HG02840 (cell line): ENCODE results near the gene DGCR8.
A peak's percentile ranks its signal among the peaks of the same experiment; 100 is the strongest.

ENCODE experiments used
- ATAC-seq: cut with Tn5 transposase; IDR thresholded peaks from one replicate; pipeline ENCODE4 v1.9.1; 2021; ENCODE audit warnings: mild to moderate bottlenecking, moderate library complexity, moderate number of reproducible peaks; ENCODE audit not compliant: unreplicated experiment, low FRiP score

Gene DGCR8

DNA sequence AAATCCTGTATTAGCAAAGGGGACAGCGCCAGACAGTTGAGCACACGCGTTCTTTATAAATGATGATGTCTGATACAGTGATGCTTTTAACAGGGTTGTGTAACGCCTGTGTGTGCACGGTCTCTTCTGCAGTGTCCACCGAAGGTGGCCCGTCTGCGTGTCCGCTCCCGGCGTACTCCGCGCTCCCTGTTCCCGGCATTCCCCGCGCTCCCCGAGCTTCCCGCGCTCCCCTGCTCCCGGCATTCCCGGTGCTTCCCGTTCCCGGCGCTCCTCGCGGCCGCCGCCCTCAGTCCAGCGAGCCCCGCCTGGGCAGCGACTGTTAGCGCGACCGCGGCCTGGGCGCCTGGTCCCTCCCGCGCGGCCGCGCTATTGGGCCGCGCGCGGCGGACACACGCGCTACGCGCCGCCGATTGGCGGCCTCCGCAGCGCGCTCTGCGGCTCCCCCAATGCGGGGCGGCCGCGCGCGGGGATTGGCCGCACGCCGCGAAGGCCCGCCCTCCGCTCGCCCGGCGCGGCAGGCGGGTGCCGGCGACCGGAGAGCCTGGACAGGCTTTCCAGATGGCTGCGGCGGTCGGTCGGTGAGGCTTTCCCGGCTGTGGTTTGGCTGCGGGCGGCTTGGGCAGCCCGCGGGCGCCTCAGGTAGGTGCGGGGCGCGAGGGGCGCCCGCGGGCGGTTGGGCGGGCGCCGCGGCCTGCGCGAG is at the start of gene DGCR8:
Gene DGCR8 (plus strand): TSS at position 497 of the 700 bp plus-strand sequence. CDS start 5,723 bp downstream, outside the sequence.
- peak; percentile 76 for ATAC-seq

- no peak for ATAC-seq
Observed at GRCh38 chr22:20031732-20032406, 48.2 kb upstream of the DGCR8 start.

DNA sequence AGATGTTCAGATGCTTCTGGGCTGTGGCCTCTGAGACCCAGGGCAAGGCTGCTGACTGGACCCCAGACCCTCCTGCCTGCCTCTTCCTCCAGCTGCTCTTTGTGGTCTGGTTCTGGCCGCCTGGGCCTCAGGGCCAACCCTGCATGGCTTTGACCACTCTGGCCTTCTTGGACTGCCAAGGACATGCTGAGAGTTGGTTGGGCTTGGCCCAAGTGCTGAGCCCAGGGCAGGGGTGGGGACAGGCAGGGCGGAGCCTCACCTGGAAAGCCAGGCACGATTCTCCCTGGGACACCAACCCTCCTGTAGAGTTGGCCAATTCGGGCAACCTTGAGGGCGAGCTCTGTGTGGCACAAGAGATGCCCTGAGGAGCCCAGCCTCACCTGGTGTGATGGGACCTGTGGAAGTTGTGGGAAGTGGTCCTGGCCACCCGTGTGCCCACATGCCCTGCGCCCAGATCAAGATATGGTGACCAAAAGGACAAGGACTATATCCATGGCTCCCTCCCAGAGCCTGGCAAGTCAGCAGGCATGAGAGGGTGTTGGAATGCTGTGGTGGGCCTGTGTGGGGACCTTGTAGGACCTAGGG is 47.5 kb upstream of the DGCR8 start:
- no peak for ATAC-seq

GRCh38 chr22:20033045-20033706 is 46.9 kb upstream of the DGCR8 start:
- no peak for ATAC-seq

DNA sequence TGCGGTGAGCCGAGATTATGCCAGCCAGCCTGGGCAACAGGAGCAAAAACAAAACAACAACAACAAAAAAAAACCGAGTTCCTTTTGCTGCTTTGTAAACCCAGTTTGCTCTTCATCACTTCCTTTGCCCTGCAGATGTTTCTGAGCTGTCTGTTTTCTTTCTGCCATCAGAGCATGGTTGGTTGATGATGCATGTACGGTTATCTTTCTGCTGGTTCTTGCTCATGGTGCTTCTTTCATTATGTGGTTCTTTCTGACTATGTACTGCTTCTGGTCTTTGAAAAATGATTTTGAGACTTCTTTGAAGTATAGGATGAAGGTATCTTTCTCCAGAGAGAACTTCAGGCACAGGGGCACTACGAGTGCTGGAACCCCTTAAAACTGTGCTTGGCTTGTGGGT is 45.9 kb upstream of the DGCR8 start:
- ATAC-seq = no peak

DNA sequence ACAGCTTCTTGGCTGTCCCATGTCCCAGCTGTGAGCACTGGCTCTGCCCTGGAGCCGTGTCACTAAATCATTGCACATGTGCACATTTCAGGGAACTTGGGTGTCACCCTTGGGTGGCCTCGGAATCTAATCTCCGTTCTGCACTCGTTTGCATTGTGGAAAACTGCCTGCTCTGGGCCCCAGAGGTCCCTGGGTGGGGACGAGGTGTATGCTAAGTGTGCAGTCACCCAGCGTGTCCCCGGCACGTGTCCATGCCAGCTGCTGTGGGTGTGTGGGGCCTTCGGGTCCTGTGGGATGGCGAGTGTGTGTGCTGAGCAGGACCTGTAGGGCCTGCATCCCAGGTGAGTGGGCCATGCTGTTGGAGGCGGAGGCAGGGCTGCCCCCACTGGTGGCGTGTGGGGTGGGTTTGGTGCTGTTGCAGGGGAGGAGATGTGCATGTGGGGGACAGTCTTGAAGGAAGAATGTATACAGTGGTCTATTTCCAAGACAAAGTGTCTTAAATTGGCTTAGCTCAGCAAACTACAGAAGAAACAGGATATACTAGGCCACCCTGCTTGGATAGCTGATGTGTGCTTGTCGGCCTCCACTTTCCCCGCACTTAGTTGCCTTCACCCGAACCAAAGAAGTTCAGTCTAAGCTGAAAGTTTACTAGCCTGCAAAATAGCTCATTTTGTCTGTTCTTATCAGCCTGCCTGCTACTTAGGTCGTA is 44.5 kb upstream of the DGCR8 start:
- no peak for ATAC-seq

DNA sequence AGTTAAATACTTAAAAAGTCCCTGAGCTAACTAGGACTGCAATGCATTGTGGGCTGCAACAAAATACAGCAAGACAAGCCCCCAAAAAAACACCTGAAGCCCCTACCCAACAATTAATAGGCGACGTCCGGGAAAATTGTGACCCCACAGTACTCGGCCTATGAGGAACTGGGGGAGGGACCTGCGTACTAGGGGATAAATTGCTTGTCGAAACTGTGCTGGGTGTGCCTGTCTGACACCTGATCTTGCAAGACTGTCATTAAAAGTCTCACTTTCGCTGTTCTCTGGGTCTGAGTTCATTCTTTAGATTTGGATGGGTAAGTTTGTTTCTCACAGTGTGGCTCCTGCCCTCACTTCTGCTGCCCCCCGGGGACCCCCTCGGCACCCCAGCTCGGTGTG is 44.0 kb upstream of the DGCR8 start:
- no peak for ATAC-seq

DNA sequence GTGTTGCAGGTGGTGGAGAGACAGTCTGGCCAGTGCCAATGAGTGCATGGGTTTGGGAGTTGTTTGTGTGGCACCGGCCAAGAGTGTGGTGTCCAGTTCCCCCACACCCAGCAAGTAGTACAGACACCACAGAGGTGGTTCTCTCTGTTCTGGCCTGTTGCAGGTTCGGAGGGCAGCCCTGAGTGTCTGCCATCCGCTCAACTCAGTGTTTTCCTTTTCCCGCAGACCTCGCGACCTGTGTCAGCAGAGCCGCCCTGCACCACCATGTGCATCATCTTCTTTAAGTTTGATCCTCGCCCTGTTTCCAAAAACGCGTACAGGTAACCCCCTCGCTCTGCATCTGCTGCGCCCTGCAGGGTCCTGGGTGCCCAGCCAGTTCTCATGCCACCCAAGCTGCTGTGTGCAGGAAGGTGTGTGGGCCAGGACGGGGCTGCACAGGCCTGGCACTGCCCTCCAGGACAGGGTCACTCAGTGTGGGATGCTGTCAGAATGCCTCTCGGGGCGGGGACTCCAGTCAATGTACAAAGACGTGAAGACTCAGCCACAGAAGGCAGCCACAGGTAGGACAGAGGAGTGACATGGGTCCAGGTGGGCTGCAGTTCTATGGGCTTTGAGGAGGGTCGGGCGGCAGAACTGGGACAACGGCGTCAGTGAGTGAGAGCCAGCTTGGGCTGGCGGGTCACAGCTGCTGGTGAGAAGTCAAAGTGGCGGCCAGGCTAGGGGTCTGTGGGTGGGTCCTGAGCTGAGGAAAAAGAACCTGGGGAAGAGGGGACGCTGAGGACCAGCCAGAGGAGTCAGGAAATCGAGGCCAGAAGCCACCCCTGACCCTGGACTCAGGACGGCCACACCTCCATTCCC is 43.3 kb upstream of the DGCR8 start:
- ATAC-seq = no peak

DNA sequence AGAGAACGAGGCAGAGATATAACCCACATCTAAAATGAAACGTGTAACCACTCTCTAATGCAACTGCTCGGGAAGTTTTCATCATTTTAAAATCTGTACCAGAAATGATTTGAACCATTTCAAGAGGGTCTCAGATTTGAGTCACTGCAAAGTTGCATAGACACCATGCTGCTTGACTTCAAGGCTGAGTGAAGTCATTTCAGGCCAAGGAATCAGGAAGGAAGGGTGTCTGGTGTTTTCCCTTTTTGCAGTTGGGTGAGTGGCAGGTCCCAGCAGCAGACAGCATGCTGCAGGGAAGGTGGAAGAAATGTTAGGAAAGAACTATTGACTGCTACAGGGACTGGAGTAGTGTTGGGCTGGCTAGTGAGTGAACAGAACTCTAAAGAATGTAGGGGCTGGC is 42.6 kb upstream of the DGCR8 start:
- ATAC-seq = no peak

- ATAC-seq = no peak
Observed at GRCh38 chr22:20038574-20038973, 41.5 kb upstream of the DGCR8 start.

- ATAC-seq = no peak
Observed at GRCh38 chr22:20039683-20040325, 40.2 kb upstream of the DGCR8 start.

GRCh38 chr22:20040327-20041200 is 39.5 kb upstream of the DGCR8 start:
- ATAC-seq = no peak

DNA sequence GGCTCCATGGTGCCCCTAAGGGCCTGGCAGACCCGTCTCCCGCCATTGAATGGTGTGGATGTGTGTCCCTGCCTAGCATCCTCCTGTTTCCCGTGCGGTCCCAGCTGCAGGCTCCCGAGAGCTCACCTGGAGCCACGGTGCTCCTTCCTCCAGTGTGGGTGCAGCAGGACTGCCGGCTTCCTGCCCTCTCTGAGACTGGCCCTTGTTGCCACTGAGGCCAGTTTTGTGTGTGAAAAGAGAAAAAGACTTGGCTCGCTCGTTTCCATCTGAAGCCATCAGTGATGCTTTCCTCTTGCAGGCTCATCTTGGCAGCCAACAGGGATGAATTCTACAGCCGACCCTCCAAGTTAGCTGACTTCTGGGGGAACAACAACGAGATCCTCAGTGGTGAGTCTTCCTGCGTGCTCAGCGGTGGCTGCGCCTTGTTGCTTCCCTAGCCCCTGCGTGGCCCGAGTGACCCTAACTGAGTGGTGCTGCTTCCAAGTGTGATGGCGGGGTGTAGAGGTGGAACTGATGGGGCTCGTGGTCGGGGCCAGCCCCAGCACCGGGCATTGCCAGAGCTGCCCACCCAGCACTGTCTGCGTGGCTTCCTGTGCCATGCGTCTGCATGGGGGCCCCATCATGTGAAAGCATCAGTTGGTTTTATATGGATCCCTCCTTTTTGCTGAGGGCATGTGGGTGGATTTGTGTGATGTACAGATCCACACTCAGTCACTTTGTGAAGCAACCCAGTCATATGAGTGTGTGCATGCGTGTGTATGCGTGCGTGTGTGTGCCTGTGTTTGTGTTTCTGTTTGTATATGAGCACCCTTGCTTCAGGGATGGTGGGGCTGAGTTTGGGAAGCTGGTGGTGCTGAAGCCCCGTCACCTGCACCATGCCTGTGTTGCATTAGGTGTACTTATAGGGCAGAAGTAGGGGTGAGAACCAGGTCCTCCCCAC is 36.7 kb upstream of the DGCR8 start:
- no peak for ATAC-seq

DNA sequence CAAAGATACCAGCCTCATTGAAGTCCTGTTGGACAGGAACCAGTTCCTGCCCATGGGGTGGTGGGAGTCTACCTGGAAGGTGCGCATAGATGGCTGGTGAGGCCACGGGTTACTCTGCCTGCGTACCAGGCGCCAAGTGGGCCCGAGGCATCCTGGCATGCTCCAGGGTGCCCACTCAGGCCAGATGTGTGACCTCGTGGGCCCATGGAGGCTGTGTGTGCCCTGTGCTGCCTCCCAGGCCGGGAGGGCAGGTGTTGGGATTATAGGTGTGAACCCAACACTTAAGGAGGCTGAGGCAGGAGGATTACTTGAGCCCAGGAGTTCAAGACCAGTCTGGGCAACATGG is 36.1 kb upstream of the DGCR8 start:
- no peak for ATAC-seq

DNA sequence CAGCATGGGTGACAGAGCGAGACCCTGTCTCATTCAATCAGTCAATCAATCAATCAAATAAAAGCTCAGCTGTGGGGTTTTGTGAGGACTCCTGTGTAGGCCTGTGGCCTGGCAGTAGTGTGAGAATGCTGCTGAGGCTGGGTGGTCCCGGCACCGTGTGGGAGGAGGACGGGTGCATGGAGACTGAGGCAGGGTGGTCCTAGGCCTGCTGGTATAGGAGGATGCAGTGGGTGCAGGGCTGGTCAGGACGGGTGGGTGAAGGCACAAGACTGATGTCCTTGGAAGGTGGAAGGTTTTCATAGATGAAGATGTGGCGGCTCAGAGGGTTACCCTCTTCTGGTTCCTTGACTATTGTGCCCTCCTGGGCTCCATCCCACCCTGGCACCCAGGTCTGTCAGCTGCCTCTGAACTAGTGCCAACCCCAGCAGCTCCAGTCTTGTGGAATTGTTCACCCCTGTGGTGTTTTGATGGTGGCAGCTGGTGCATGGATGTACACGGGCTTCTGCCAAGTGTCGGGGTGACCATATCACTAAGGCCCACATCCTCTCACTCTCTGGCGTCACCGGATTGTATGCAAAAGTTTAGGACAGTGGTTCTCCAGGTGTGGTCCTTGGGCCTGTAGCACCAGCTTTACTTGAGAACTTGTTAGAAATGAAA is 35.4 kb upstream of the DGCR8 start:
- no peak for ATAC-seq

DNA sequence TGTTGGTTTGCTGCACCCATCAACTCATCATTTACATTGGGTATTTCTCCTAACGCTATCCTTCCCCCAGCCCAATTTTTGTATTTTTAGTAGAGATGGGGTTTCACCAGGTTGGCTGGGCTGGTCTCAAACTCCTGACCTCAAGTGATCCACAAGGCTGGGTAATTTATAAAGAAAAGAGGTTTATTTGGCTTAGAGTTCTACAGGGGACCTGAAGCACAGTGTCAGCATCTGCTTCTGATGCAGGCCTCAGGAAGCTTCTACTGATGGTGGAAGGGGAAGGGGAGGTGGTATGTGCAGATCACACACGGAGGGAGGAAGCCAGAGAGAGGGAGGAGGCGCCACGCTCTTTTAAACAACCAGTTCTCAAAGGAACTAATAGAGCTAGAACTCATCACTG is 33.3 kb upstream of the DGCR8 start:
- no peak for ATAC-seq

- ATAC-seq = no peak
Observed at GRCh38 chr22:20051927-20052308, 28.1 kb upstream of the DGCR8 start.
